ENCODE results near the gene ZNF530. TPM values are rescaled to one million over a fixed set of nuclear protein-coding genes. Genes with fewer than 3 reads are reported as not detected.

The ZNF530 gene
- total and polyA plus RNA-seq, 9 donors, result 2.0 to 8.9 (median 3.6) TPM

- no peak for DNase-seq
- intact Hi-C loops (cut with DNase I), result no loop called here
- WGBS, 3 donors, result 65 to 67% (median 65%) methylated on average over 6 of the region's 6 CpGs
- Histone ChIP-seq H3K27me3 (no peaks in the 10 kb centered on the region), H3K4me3 (no peak overlapping the region), H3K36me3 (no peaks in the 10 kb centered on the region), H3K27ac (no peak overlapping the region), H3K9me3 (peaks cover 0 to 9% of the 10 kb centered on the region in 2 donors), H3K4me1 (ENCODE audit: insufficient read depth) (no peaks in the 10 kb centered on the region)
- TF ChIP-seq EP300 (IDR thresholded peaks at IDR 0.05), result no peak
- no peak for TF ChIP-seq POLR2A (IDR thresholded peaks at IDR 0.05)
- no peak for TF ChIP-seq CTCF (IDR thresholded peaks at IDR 0.05)
Observed at GRCh38 chr19:57648331-57649003, 48.8 kb downstream of the ZNF530 start.

GRCh38 chr19:57651654-57651996, 51.9 kb downstream of the ZNF530 start:
- DNase-seq, result no peak
- Histone ChIP-seq H3K4me3 (no peak overlapping the region), H3K4me1 (ENCODE audit: insufficient read depth) (no peaks in the 10 kb centered on the region), H3K27me3 (no peaks in the 10 kb centered on the region), H3K36me3 (no peaks in the 10 kb centered on the region), H3K9me3 (peaks cover 0 to 13% of the 10 kb centered on the region in 2 donors), H3K27ac (no peak overlapping the region)
- TF ChIP-seq CTCF (IDR thresholded peaks at IDR 0.05) (no peak), EP300 (IDR thresholded peaks at IDR 0.05) (no peak), POLR2A (IDR thresholded peaks at IDR 0.05) (no peak)
- WGBS, 3 donors, result 33 to 35% (median 34%) methylated on average over 6 of the region's 6 CpGs
- intact Hi-C loops (cut with DNase I), result no loop called here

GRCh38 chr19:57653689-57654088, 54.0 kb downstream of the ZNF530 start:
- TF ChIP-seq POLR2A (IDR thresholded peaks at IDR 0.05), result no peak
- no peak for TF ChIP-seq CTCF (IDR thresholded peaks at IDR 0.05)
- no peak for TF ChIP-seq EP300 (IDR thresholded peaks at IDR 0.05)
- Histone ChIP-seq H3K27ac (no peak overlapping the region), H3K36me3 (no peaks in the 10 kb centered on the region), H3K4me3 (no peak overlapping the region), H3K9me3 (peaks cover 0 to 13% of the 10 kb centered on the region in 2 donors), H3K27me3 (no peaks in the 10 kb centered on the region), H3K4me1 (ENCODE audit: insufficient read depth) (no peaks in the 10 kb centered on the region)
- DNase-seq, result no peak
- intact Hi-C loops (cut with DNase I), result no loop called here
- WGBS, 3 donors, result 58 to 85% (median 78%) methylated on average over 2 of the region's 2 CpGs

GRCh38 chr19:57655443-57655842, 55.8 kb downstream of the ZNF530 start:
- Histone ChIP-seq H3K36me3 (no peaks in the 10 kb centered on the region), H3K4me1 (ENCODE audit: insufficient read depth) (no peaks in the 10 kb centered on the region), H3K9me3 (peaks cover 0 to 13% of the 10 kb centered on the region in 2 donors), H3K27ac (no peak overlapping the region), H3K27me3 (no peaks in the 10 kb centered on the region), H3K4me3 (no peak overlapping the region)
- TF ChIP-seq EP300 (IDR thresholded peaks at IDR 0.05), result no peak
- TF ChIP-seq POLR2A (IDR thresholded peaks at IDR 0.05), result no peak
- no peak for TF ChIP-seq CTCF (IDR thresholded peaks at IDR 0.05)
- DNase-seq, result no peak
- intact Hi-C loops (cut with DNase I), result no loop called here
- WGBS, 3 donors, result 89 to 97% (median 90%) methylated on average over 1 of the region's 1 CpG

All from ovary (tissue), 9 donors.